GM12864 (cell line): Measurements from ENCODE around the gene BORCS6.
"Not testable (repeated sequence)": the region's sequence is repeated elsewhere in the genome, so short reads cannot be mapped to it uniquely, and the experiment has no call there.

Experiments
- DNase-seq: peaks from one replicate; pipeline ENCODE4 v3.0.0-alpha.2; 2011; ENCODE audit warnings: low read depth
- H3K4me3 ChIP-seq: 2 replicates; pipeline ENCODE4 v1.5.1; 2011; ENCODE audit warnings: mild to moderate bottlenecking, low read depth, low read length, control low read depth
- TF ChIP-seq, protein P1 (sequence below): IDR thresholded peaks from 2 replicates; pipeline ENCODE4 v1.5.1; 2011; ENCODE audit warnings: low read depth, mild to moderate bottlenecking, moderate library complexity, low read length, control low read depth, inconsistent platforms; ENCODE audit errors: missing control alignments

The BORCS6 gene

DNA sequence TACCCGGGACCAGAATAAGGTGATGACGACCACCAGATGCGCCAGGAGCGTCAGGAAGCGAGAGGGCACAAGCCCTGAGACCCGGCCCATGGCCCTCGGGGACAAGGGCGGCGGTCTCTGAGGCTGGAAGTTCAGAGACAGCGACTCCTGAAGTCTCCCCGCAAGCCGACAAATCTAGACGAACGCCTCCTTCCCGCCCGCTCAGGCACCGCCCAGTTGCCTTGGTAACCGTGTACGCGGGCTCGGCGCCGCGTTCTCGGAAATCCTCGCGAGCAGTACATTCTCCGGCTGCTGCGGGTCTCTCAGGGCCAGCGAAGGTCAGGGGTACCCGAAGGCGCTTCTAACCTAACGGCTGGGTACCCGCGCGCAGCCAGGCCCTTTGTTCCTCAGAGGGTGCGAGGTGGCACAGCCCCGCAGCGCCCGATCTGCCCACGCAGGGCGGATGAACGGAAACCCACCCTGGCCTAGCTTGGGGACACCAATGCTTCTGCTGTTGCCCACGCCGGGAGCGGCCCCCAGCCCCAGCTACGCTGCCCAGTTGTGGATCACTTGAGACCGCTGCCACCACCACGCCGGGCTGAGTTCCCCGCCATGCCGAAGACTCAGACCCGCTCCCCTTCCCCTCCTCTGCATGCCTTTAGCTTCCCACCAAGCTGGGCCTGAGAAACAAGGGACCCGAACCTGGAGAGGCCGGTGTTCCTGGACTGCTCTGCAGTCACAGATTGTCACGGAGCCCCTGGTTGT, 13.6 kb downstream of the BORCS6 start, which contains the start of gene TMEM107:
Gene TMEM107 (minus strand): TSS at position 184 of the 744 bp plus-strand sequence. CDS start 94 bp downstream, at position 90.
- TF ChIP-seq, protein P1, sequence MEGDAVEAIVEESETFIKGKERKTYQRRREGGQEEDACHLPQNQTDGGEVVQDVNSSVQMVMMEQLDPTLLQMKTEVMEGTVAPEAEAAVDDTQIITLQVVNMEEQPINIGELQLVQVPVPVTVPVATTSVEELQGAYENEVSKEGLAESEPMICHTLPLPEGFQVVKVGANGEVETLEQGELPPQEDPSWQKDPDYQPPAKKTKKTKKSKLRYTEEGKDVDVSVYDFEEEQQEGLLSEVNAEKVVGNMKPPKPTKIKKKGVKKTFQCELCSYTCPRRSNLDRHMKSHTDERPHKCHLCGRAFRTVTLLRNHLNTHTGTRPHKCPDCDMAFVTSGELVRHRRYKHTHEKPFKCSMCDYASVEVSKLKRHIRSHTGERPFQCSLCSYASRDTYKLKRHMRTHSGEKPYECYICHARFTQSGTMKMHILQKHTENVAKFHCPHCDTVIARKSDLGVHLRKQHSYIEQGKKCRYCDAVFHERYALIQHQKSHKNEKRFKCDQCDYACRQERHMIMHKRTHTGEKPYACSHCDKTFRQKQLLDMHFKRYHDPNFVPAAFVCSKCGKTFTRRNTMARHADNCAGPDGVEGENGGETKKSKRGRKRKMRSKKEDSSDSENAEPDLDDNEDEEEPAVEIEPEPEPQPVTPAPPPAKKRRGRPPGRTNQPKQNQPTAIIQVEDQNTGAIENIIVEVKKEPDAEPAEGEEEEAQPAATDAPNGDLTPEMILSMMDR, result peak; percentile 7
- DNase-seq, result no peak
- peak within 1 kb of the TSS; percentile 73 for H3K4me3 ChIP-seq

DNA sequence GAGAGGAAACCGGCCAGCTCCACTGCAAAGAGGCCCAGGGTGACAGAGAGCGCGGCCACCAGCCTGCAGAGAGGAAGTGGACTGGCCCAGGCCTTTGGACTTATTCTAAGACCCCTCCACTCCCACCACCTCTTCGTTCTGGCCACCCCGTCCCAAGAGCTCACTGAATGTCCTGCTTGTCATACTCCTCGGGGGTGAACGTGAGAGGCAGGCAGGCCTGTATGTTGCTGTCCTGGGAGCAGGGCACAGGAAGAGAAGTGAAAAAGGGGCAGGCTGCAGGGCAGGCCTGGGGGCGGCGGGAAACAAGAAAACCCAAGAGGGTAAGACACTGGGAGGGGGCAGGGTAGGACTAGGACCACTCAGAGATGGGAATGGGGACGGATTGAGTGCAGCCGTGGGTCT, 14.2 kb downstream of the BORCS6 start:
- peak overlapping the region; percentile 73 for H3K4me3 ChIP-seq
- TF ChIP-seq, protein P1, result no peak
- DNase-seq, result no peak

DNA sequence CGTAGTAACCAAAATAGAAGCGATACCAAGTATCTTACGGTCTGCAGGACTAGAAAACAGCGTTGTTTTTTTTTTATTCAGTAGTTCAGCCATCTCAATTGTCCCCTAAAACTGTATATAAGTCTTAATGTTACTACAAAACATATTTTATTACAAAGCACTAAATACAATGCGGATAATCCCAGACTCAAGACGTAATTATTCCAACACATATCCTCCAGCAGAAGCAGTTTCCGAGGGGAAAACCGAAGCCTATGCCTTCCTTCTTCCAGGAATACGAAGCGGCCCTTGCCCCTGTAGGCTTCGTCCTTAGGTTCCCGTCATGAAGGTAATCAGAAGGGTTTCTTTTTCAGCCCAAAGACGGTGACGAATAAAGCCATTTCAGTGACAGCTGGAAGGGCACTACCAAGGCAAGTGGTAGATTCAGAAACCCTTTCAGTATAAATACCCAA, 16.1 kb downstream of the BORCS6 start:
- peak overlapping the region; percentile 43 for H3K4me3 ChIP-seq
- DNase-seq, result no peak
- TF ChIP-seq, protein P1, result no peak

DNA sequence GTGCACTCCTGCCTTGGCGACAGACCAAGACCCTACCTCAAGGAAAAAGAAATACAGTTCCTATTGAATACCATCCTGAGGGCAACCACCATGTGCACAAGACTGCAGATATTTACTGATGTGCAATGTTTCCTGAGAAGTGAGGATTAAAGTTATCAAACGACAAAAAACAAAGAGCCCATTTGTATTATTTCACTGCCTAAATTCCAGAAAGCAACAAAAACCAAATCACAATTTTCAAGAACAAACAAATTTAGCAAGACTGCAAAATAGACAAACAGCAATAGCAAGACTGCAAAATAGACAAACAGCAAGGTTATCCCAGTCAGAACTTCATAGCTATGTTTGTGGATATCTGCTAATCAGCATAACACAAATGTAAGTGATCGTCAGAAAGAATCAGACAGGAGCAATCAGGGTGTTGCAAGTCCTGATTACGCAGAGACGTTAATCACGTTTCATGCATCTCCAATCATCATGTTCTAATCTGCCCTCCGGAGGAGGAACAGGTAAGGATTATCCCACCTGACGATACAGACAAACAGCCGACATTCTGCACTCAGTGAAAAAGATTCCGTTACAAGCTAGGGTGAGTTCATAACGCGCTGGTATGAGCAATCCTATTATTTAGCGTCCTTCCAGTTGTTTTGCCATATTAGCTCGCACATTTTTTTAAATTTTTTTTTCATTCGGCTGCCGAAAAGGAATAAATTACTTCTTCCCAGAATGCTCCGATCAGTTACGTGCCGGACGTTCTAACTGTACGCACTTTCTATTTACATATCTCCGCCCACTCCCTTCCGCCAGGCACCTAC, 16.7 kb downstream of the BORCS6 start:
- peak; percentile 98 for DNase-seq
- TF ChIP-seq, protein P1, result no peak
- peak overlapping the region; percentile 39 for H3K4me3 ChIP-seq

DNA sequence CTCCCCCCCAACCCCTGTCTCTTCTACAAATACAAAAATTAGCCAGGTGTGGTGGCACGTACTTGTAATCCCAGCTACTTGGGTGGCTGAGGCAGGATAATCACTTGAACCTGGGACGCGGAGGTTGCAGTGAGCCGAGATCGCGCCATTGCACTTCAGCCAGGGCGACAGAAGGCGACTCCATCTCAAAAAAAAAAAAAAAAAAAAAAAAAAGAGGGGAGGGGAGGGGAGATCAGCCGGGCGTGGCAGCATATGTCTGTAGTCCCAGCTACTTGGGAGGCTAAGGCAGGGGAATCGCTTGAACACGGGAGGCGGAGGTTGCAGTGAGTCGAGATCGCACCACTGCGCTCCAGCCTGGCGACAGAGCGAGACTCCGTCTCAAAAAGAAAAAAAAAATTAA, 19.8 kb downstream of the BORCS6 start:
- not testable (repeated sequence) for DNase-seq, H3K4me3 ChIP-seq

DNA sequence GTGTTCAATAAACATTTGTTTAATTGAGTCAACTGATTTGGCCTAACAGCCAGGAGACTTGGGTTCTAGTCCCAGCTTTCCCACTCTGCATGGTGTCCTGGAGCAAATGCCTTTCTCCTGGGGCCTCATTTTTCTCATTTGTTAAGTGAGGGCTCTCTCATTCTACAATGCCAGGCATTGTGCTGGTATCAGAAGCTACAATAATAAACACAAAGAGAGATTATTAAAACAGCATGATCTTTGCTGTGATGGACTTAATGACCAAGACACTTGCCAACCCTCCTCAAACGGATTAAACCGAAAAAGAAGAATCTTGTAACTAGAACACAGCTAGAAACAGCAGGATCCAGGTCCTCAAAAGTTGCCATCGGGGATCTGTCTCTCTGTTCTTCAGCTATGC, 22.5 kb downstream of the BORCS6 start:
- DNase-seq, result no peak
- TF ChIP-seq, protein P1, result no peak
- H3K4me3 ChIP-seq, result no peak overlapping the region

DNA sequence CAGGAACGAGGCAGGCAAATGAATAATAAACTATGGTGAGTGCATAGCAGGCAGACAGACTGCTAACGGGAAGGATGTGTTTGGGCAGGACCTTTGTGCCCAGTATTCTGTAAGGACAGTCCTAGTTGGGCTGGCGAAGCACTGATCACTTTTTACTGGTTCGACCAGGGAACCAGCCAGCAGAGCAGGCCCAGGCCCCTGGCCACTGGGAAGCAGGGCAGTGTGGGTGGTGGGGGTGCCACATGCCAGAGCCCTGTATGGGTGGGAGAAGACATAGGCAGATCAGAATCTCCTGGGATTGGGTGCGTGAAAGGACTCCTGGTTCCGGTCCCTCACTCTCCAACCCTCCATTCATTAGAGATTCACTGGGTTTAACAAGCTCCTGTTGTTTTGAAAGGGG, 23.2 kb downstream of the BORCS6 start:
- no peak for DNase-seq
- H3K4me3 ChIP-seq, result no peak overlapping the region

More for the DNA sequence above, 23.2 kb downstream of the BORCS6 start:
- TF ChIP-seq, protein P1, result no peak
